ENCODE measurements around the gene PTH2R. TPM values are rescaled to one million over a fixed set of nuclear protein-coding genes. Genes with fewer than 3 reads are reported as not detected.

Gene PTH2R, protein sequence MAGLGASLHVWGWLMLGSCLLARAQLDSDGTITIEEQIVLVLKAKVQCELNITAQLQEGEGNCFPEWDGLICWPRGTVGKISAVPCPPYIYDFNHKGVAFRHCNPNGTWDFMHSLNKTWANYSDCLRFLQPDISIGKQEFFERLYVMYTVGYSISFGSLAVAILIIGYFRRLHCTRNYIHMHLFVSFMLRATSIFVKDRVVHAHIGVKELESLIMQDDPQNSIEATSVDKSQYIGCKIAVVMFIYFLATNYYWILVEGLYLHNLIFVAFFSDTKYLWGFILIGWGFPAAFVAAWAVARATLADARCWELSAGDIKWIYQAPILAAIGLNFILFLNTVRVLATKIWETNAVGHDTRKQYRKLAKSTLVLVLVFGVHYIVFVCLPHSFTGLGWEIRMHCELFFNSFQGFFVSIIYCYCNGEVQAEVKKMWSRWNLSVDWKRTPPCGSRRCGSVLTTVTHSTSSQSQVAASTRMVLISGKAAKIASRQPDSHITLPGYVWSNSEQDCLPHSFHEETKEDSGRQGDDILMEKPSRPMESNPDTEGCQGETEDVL
- total RNA-seq, result under 0.01 and 0.13 TPM in 2 replicates

DNA sequence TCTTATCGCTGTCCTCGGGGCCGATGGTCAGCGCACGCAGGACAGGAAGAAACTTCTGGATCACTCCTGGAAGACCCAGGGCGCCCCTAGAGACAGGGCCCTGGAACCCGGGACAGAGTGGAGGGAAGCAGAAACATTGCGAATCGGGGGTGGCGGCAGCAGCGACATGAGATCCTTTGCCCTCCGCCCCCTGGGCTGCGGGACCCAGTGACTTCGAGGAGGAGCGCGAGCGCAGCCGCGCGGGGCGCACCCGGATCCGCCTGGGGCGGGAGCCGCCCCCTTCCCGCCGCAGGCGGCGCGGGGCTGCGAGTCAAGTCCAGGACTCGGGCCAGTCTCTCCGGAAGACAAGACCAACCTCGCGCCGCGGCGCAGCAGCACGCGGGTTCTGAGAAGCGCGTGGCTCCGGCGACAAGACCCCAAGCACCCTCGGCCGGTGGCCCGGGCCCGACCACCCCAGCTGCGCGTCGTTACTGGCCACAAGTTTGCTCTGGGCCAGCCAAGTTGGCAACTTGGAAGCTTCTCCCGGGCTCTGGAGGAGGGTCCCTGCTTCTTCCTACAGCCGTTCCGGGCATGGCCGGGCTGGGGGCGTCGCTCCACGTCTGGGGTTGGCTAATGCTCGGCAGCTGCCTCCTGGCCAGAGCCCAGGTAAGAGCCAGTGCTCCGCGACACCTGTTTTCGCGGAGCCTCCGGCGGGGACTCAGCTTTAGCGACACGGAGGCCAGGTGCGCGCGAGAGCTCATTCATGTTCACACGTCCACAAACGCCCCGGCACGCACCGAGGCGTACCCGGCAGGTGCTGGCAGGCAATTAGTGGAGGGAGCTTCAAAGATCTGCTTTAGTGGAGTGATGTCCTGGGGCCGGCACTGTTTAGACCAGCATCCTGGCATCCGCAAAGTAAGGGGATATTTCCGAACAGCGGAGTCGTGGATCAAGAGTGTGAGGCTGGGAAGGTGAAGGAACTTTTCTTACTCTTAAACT, at the start of gene PTH2R:
Gene PTH2R (plus strand): TSS at position 319 of the 978 bp plus-strand sequence. CDS start 252 bp downstream, at position 571.
- TF ChIP-seq, protein P1, sequence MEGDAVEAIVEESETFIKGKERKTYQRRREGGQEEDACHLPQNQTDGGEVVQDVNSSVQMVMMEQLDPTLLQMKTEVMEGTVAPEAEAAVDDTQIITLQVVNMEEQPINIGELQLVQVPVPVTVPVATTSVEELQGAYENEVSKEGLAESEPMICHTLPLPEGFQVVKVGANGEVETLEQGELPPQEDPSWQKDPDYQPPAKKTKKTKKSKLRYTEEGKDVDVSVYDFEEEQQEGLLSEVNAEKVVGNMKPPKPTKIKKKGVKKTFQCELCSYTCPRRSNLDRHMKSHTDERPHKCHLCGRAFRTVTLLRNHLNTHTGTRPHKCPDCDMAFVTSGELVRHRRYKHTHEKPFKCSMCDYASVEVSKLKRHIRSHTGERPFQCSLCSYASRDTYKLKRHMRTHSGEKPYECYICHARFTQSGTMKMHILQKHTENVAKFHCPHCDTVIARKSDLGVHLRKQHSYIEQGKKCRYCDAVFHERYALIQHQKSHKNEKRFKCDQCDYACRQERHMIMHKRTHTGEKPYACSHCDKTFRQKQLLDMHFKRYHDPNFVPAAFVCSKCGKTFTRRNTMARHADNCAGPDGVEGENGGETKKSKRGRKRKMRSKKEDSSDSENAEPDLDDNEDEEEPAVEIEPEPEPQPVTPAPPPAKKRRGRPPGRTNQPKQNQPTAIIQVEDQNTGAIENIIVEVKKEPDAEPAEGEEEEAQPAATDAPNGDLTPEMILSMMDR (IDR thresholded peaks at IDR 0.05; ENCODE audit: insufficient read depth, low read length, severe bottlenecking), result no peak
- Histone ChIP-seq H3K27me3 (ENCODE audit: control insufficient read depth, insufficient read depth, low read length) (peaks cover 10% of the 10 kb centered on the region), H3K4me3 (ENCODE audit: low read depth, low read length) (peak within 1 kb of the TSS; percentile 12), H3K36me3 (ENCODE audit: control insufficient read depth, insufficient read depth, low read length) (no peaks in the 10 kb centered on the region)
- DNase-seq (ENCODE audit: low read depth), result no peak
- FAIRE-seq, result no peak

GRCh38 chr2:208356846-208357574, 49.6 kb upstream of the PTH2R start:
- DNase-seq (ENCODE audit: low read depth) (no peak), FAIRE-seq (no peak)
- TF ChIP-seq, protein P1 (IDR thresholded peaks at IDR 0.05; ENCODE audit: insufficient read depth, low read length, severe bottlenecking), result no peak
- Histone ChIP-seq H3K27me3 (ENCODE audit: control insufficient read depth, insufficient read depth, low read length) (no peaks in the 10 kb centered on the region), H3K36me3 (ENCODE audit: control insufficient read depth, insufficient read depth, low read length) (peaks cover 1% of the 10 kb centered on the region), H3K4me3 (ENCODE audit: low read depth, low read length) (no peak overlapping the region)

GRCh38 chr2:208358758-208359631, 47.6 kb upstream of the PTH2R start:
- TF ChIP-seq, protein P1 (IDR thresholded peaks at IDR 0.05; ENCODE audit: insufficient read depth, low read length, severe bottlenecking), result no peak
- DNase-seq (ENCODE audit: low read depth), result no peak
- H3K27me3 ChIP-seq (ENCODE audit: control insufficient read depth, insufficient read depth, low read length), result no peaks in the 10 kb centered on the region
- no peak overlapping the region for H3K4me3 ChIP-seq (ENCODE audit: low read depth, low read length)
- FAIRE-seq, result no peak
- peaks cover 1% of the 10 kb centered on the region for H3K36me3 ChIP-seq (ENCODE audit: control insufficient read depth, insufficient read depth, low read length)

DNA sequence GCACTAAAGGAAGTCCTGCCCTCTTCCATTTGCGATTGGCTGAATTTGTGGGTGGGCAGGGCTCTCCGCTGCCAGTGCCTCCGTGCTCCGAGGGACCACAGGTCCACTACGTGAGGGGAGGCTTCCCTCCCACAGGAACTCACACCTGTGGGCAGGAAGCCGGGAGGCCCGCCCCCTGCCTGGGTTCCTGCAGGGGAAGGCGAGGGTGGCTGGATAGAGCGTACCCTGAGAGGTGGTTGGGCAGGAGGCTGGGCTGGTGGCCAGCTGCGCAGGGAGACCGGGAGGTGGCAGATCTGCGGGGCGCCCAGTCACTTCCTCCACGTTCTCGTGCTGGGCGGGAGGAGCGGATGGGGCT, 47.0 kb upstream of the PTH2R start:
- DNase-seq (ENCODE audit: low read depth), result no peak
- Histone ChIP-seq H3K27me3 (ENCODE audit: control insufficient read depth, insufficient read depth, low read length) (no peaks in the 10 kb centered on the region), H3K36me3 (ENCODE audit: control insufficient read depth, insufficient read depth, low read length) (peaks cover 1% of the 10 kb centered on the region), H3K4me3 (ENCODE audit: low read depth, low read length) (no peak overlapping the region)
- no peak for FAIRE-seq
- TF ChIP-seq, protein P1 (IDR thresholded peaks at IDR 0.05; ENCODE audit: insufficient read depth, low read length, severe bottlenecking), result no peak

Data from bronchial epithelial cell (primary cell).